Suprapubic skin (tissue), 3 donors: ENCODE measurements around the gene ACBD6.

Source experiments
- CTCF ChIP-seq, 2 donors: fragments of 200-600 bp in 1 of 2; fragments of 450-650 bp in 1 of 2; sonication (generic) in 1 of 2; IDR thresholded peaks; one replicate each; pipeline ENCODE4 v1.5.1; 2016 to 2019; ENCODE audit warnings: antibody characterized with exemption in 2 of 2, mild to moderate bottlenecking in 1 of 2, moderate library complexity in 1 of 2
- EP300 ChIP-seq: sonication (generic); formaldehyde crosslinking; IDR thresholded peaks from one replicate; pipeline ENCODE4 v1.6.1; 2017; ENCODE audit warnings: antibody characterized with exemption

GRCh38 chr1:180550241-180550640 is 47.9 kb upstream of the ACBD6 start:
- TF ChIP-seq CTCF (IDR thresholded peaks at IDR 0.05) (no peak), EP300 (no peak)
